ENCODE results near the gene MAP3K4.

MAP3K4 gene

GRCh38 chr6:161008245-161008644 lies 16.7 kb downstream of the MAP3K4 start:
- no peak for DNase-seq

DNA sequence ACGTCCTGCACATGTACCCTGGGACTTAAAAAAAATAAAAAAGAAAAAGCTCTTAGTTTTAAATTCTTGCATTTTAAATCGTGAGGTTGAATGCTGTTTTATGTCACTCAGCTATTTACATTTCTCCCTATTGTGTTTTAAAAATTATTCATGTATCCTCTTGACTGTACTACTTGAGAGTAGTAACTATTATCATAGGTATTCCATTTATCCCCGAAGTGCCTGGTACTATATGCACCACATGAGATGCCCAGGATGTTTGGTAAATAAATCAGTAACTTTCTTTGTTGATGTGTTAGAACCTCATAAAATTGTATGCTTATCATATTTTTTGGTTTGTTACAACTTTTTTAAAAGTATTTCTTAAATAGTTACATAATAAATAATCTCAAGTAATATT lies 18.4 kb downstream of the MAP3K4 start:
- no peak for DNase-seq

- no peak for DNase-seq
Measured at GRCh38 chr6:161010418-161010817, 18.8 kb downstream of the MAP3K4 start.

DNA sequence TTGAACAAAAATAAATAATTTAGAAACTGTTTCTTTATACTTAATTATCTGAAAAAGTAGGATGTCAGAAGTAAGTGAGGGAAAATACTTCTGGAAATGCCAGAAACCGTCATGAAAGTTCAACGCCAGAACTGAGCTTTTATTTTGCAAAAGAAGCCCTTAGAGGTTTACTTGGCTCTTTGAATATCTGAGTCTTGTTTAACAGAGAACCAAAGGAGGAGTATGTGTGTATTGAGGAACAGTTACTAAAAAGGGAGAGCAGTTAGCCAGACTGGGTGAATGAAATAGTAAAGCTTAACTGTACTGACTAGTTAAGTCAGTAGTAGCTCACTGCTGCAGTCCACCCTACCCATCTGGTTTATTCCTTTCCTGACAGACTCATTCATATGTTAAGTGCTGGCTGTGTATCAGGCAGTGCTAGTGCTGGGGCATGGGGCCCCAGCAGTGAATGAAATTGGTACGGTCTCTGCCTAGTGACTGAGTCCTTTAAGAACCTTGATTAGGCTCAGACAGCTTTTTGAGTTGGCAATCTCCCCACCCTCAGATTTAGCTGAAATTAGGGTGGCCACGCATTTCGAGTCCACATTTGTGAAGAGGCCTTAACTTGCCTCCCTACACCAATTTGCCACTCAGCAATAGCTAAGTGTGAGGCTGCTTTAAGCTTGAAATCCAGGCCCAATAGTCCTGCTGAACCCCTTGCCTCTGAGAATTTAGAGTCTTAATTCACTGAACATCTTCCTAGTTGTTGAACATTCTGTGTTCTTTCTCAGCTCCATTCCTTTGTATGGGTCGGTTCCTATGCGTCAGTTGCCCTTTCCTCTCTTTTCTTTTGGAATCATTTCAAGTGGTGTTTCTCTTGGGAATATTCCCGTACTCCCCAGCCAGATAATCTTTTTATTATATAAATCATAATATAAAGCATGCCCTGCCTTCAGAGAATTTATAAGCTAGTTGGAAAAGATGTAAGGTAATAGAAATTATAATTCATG lies 20.2 kb downstream of the MAP3K4 start:
- no peak for DNase-seq

DNA sequence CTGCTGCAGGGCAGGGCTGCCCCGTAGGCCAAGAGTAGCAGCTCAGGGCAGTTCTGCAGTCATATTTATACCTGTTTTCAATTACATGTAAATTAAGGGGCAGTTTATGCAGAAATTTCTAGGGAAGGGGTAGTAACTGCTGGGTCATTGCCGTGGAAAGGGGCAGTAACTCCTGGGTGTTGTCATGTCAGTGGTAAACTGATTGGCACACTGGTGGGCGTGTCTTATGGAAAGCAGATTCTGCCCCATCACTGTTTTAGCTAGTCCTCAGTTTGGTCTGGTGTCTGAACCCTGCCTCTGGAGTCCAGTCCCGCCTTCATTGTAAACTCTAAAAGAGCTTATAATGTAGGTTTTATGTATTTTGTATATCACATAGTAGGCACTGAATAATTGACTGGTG lies 22.1 kb downstream of the MAP3K4 start:
- no peak for DNase-seq

DNA sequence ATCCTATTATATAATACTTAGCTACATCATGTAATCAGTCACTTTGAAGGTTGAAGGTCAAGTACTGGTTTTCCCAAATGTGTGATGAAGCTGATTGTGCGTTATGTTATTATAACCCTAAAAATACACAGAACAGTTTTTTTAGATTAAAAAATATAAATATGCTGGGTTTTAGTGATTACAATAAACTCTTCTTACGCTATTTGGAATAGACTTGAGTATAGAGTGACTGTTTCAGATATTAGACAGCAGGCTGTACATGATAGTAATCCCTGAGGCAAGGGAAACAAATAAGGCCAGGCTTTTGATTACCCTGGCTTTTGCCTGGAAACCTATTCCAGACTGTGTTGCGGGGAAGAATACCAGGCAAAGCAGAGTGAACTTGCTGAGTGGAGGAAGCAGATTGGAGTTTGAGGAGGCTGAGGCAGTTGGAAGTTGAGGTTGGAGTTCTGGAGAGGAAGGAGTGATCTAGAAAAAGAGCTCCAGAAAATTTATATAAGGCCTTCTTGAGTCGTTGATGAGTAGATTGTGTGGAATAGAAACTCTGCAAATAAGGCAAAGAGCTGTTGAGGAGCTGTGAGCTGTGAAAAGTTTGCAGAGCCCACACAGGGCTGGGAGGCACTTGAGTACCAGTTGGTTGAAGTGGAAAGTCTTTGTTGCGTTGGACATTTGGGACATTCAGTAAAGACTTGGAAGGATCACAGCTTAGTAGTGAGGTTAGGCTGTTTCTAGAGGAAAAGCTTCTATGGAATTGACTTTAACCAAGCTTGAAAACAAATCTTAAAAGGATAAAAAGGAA lies 26.4 kb downstream of the MAP3K4 start:
- DNase-seq, result no peak

- DNase-seq, result no peak
Measured at GRCh38 chr6:161019324-161019839, 27.8 kb downstream of the MAP3K4 start.

GRCh38 chr6:161021543-161021942 lies 30.0 kb downstream of the MAP3K4 start:
- no peak for DNase-seq

DNA sequence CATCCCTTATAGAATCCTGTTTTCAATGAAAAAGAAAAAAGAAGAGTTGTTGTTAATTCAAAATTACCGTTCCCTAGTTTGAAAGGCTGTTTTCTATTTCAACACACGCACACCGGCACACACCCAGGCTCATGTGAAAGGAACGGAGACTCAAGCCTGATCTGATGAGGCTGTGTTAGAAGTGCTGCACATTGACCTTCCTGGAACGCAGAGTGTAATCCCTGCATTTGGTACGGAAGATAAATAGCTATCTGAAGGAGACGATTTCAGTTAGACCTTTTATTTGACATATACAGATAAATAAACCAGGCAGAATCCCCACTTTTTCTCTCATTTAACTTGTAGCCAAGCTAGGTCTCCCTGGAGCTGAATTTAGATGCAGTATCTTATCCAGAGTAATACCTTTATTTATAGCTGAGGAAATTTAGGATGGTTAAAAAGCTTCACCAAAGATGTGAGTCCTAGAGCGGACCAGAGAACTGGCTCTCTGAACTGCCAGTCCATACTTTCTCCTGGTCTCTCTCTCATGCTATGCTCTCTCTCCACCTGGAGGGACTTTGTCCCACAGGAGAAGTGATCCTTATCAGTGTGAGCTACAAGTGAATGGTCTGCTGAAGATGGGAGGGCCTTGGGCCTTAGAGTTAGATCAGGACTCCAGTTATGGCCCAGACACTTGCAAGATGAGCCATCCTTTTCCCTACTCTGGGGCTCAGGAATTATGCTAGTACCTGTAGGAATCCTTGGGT lies 30.6 kb downstream of the MAP3K4 start:
- DNase-seq, result no peak

- no peak for DNase-seq
Measured at GRCh38 chr6:161023316-161023715, 31.7 kb downstream of the MAP3K4 start.

GRCh38 chr6:161024364-161024920 lies 32.9 kb downstream of the MAP3K4 start:
- DNase-seq, result no peak

DNA sequence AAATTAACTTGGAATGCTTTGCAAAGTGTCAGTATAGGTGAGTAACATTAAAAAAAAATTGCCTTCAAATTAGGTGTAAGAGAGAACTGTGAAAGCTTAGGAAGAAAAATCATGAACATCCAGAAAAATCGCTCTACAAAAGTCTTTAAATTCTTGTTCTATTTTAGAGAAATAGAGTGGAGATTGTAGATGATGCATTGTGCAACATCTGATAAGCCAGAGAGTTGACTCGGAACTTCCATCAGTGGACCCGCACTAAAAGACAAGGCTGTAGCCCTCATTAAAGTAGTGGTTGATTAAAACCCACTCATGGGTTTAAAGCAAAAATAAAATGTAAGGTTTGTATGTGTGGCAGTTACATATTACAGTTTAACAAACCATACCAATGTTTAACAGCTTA lies 35.8 kb downstream of the MAP3K4 start:
- DNase-seq, result no peak

- DNase-seq, result no peak
Measured at GRCh38 chr6:161029195-161029809, 37.7 kb downstream of the MAP3K4 start.

DNA sequence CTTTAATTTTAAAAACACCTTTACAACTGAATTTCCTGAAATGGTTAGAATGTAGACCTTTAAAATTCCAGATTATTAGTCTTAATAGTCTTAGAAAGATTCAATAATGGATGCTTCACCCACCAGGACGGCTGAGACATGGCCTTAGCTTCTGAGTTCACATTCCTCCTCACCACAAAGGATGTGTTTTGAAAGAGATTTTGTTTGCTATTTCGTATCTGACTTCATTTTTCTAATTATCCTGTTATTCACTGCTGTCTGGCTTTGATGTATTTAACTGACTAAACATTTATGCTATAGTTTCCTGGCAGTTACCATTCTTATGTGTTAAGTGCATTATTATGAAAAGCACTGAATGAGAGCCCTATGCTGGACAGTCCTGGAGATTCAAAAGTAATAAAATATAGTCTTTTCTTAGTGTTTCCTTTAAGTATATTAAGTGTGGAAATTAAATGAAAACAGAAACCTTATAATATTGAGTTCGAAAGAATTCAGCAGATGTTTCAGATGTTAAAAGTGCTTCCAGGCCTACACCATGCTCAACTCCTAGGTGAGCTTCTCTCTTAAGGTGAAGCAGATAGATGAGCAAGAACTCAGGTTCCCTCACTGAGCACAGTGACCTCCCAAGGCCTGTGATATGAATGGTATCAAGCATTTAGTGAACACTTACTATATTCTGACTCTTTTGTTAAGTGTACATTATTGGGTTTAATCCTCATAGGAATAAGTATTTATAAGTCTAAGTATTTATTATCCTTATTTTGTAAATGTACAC lies 40.3 kb downstream of the MAP3K4 start:
- DNase-seq, result no peak

- no peak for DNase-seq
Measured at GRCh38 chr6:161033667-161034066, 42.1 kb downstream of the MAP3K4 start.

DNA sequence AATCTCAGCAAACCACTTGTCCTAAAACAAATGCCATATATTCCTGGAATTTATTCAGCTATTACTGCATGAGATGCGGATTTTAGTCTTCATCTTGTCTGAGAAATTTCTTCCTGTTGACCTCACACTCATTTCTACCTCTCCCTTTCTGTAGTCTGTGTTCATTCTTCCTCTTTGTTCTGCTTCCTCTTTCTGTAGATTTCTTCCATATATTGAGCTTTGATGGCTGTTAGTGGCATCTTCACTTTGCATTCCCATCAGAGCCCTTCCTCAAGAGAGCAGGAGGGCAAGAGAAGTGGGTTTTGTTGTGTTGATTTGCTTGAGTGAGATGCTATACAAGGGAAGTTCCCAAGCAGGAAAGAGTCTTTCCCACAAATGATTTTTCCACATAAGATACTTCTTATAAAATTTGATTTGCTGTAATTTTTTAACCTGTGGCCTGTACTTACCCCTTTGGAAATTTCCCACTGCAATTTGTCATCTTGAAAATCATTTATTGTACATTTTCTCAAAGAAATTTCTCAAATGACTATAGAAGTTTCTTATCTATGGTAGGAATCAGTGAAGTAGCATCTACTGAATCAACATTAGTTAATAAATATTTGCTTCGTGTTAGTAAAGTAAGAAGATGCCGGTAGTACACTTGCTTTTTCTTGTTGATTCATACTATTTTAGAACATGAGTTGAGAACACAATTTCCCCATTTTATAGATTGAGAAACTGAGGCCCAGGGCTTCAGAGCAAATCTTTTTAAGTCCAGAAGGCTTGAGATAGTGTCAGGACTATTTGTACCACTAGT lies 43.8 kb downstream of the MAP3K4 start:
- no peak for DNase-seq

- DNase-seq, result no peak
Measured at GRCh38 chr6:161035981-161036263, 44.4 kb downstream of the MAP3K4 start.

- DNase-seq, result no peak
Measured at GRCh38 chr6:161037873-161038228, 46.3 kb downstream of the MAP3K4 start.

- DNase-seq, result no peak
Measured at GRCh38 chr6:161038229-161039031, 46.9 kb downstream of the MAP3K4 start.

- no peak for DNase-seq
Measured at GRCh38 chr6:161041274-161041673, 49.7 kb downstream of the MAP3K4 start.

Measured in activated naive CD4-positive, alpha-beta T cell (primary cell).